ENCODE measurements around the gene PDLIM7. TPM values are rescaled to one million over a fixed set of nuclear protein-coding genes. Genes with fewer than 3 reads are reported as not detected.

Gene PDLIM7
- total RNA-seq, 1 donor from 2014 or later, result 54.4 TPM

GRCh38 chr5:177474846-177475562, 22.4 kb downstream of the PDLIM7 start:
- peaks cover 76% of the 10 kb centered on the region for H3K27me3 ChIP-seq (ENCODE audit: low read depth)
- no peak overlapping the region for H3K4me3 ChIP-seq
- H3K9me3 ChIP-seq (replicated peaks), result no peaks in the 10 kb centered on the region
- TF ChIP-seq CTCF (IDR thresholded peaks at IDR 0.05; ENCODE audit: borderline replicate concordance), result no peak
- H3K27ac ChIP-seq (replicated peaks), result peak overlapping the region; percentile 92
- DNase-seq, result no peak
- intact Hi-C loops (cut with micrococcal nuclease), result no loop called here
- H3K4me1 ChIP-seq, result peaks cover 77% of the 10 kb centered on the region
- H3K36me3 ChIP-seq, result no peaks in the 10 kb centered on the region

- no peak for DNase-seq
- H3K27me3 ChIP-seq (ENCODE audit: low read depth), result peaks cover 85% of the 10 kb centered on the region
- H3K27ac ChIP-seq (replicated peaks), result peak overlapping the region; percentile 92
- intact Hi-C loops (cut with micrococcal nuclease), result no loop called here
- TF ChIP-seq CTCF (IDR thresholded peaks at IDR 0.05; ENCODE audit: borderline replicate concordance), result no peak
- peaks cover 77% of the 10 kb centered on the region for H3K4me1 ChIP-seq
- H3K36me3 ChIP-seq, result no peaks in the 10 kb centered on the region
- peak overlapping the region; percentile 79 for H3K4me3 ChIP-seq
- H3K9me3 ChIP-seq (replicated peaks), result no peaks in the 10 kb centered on the region
Observed at GRCh38 chr5:177474002-177474476, 23.4 kb downstream of the PDLIM7 start.

GRCh38 chr5:177473443-177474001, 23.9 kb downstream of the PDLIM7 start, which contains the start of gene DBN1:
TSS of gene DBN1 (minus strand) at chr5:177473634. CDS start at chr5:177473521, 113 bp downstream.
- Histone ChIP-seq H3K27me3 (ENCODE audit: low read depth) (peaks cover 89% of the 10 kb centered on the region), H3K36me3 (no peaks in the 10 kb centered on the region), H3K27ac (replicated peaks) (peak within 1 kb of the TSS; percentile 92), H3K4me3 (peak within 1 kb of the TSS; percentile 79), H3K9me3 (replicated peaks) (no peaks in the 10 kb centered on the region), H3K4me1 (peaks cover 77% of the 10 kb centered on the region)
- no peak for TF ChIP-seq CTCF (IDR thresholded peaks at IDR 0.05; ENCODE audit: borderline replicate concordance)
- DNase-seq, result peak; percentile 63
- intact Hi-C loops (cut with micrococcal nuclease), result no loop called here

- no peak for TF ChIP-seq CTCF (IDR thresholded peaks at IDR 0.05; ENCODE audit: borderline replicate concordance)
- no peaks in the 10 kb centered on the region for H3K9me3 ChIP-seq (replicated peaks)
- no peaks in the 10 kb centered on the region for H3K36me3 ChIP-seq
- peaks cover 75% of the 10 kb centered on the region for H3K4me1 ChIP-seq
- DNase-seq, result no peak
- peaks cover 94% of the 10 kb centered on the region for H3K27me3 ChIP-seq (ENCODE audit: low read depth)
- H3K27ac ChIP-seq (replicated peaks), result peak overlapping the region; percentile 92
- intact Hi-C loops (cut with micrococcal nuclease), result no loop called here
- H3K4me3 ChIP-seq, result peak overlapping the region; percentile 79
Observed at GRCh38 chr5:177472460-177473442, 24.7 kb downstream of the PDLIM7 start.

All from left ventricle myocardium inferior (tissue), 1 donor.